HUES48 (cell line): Measurements from ENCODE around the gene KIF21B.

Experiments
- H3K27ac ChIP-seq: one replicate; pipeline ENCODE4 v1.7.0; 2013; ENCODE audit warnings: low read depth, low read length, inconsistent platforms
- H3K27me3 ChIP-seq: 2 replicates; pipeline ENCODE4 v1.6.1; 2013; ENCODE audit warnings: mild to moderate bottlenecking, low read length; ENCODE audit not compliant: control insufficient read depth, insufficient read depth
- H3K36me3 ChIP-seq: 2 replicates; pipeline ENCODE4 v1.6.1; 2013; ENCODE audit warnings: low read length; ENCODE audit not compliant: control insufficient read depth, insufficient read depth
- H3K4me1 ChIP-seq: 2 replicates; pipeline ENCODE4 v1.6.1; 2013; ENCODE audit warnings: mild to moderate bottlenecking, low read length; ENCODE audit not compliant: control insufficient read depth, insufficient read depth
- H3K4me3 ChIP-seq: 2 replicates; pipeline ENCODE4 v1.5.1; 2013; ENCODE audit warnings: mild to moderate bottlenecking, low read depth, low read length
- H3K9ac ChIP-seq: 2 replicates; pipeline ENCODE4 v1.6.1; 2013; ENCODE audit warnings: mild to moderate bottlenecking, low read depth, low read length, moderate library complexity
- H3K9me3 ChIP-seq: 2 replicates; pipeline ENCODE4 v1.6.1; 2013; ENCODE audit warnings: low read length; ENCODE audit not compliant: control insufficient read depth, insufficient read depth

The KIF21B gene

DNA sequence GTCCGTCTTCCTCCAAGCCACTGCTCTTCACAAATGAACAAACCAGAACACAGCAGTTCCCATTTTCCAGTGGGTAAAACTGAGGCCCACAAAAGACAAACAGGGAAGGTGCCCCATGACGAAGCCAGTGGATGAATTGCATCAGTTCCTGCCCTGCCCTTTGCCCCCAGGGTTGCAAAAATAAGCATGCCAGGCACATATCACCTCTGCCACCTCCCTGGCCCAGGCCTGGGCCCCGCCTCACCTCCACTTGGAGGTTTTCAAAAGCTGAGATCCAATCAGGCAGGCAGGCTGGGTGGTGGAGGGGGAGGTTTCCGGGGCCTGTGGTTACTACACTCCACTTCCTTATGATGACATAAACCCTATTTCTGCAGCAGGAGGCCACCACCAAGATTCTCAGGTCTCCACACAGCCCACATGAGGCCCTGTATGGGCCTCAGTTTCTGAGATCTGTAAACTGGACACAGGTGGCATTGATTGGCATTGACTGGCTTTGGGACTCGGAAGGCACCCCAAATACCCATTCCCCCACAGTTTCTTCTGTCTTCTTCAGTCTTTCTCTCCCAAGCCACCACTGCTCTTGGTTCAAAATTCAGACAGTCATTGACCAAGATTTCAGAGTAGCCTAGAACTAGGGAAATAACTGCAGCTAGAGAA, 4.1 kb downstream of the KIF21B start:
- no peaks in the 10 kb centered on the region for H3K9me3 ChIP-seq
- H3K4me1 ChIP-seq = peaks cover 33% of the 10 kb centered on the region
- H3K36me3 ChIP-seq = no peaks in the 10 kb centered on the region
- no peak overlapping the region for H3K4me3 ChIP-seq
- peaks cover 7% of the 10 kb centered on the region for H3K27me3 ChIP-seq
- no peak overlapping the region for H3K9ac ChIP-seq
- H3K27ac ChIP-seq = no peak overlapping the region

DNA sequence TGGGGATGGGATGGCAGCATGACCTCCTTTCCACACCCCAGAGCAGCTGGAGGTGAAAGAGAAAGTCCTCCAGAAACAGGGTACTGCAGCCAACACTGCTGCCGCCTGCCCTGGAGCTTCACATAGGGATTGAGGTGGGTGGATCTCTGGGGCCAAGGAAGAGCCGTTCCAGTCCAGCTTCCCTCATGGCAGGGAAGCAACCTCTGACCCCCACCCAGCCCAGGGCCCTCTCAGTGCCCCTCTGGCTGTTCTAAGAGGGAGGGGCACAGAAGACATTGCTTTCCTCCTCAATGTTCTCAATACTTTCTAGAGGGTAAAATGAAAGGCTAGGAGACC, 5.7 kb downstream of the KIF21B start:
- H3K9me3 ChIP-seq = no peaks in the 10 kb centered on the region
- H3K27me3 ChIP-seq = peaks cover 5% of the 10 kb centered on the region
- H3K9ac ChIP-seq = no peak overlapping the region
- H3K36me3 ChIP-seq = no peaks in the 10 kb centered on the region
- H3K4me3 ChIP-seq = no peak overlapping the region
- no peak overlapping the region for H3K27ac ChIP-seq
- H3K4me1 ChIP-seq = peaks cover 29% of the 10 kb centered on the region

DNA sequence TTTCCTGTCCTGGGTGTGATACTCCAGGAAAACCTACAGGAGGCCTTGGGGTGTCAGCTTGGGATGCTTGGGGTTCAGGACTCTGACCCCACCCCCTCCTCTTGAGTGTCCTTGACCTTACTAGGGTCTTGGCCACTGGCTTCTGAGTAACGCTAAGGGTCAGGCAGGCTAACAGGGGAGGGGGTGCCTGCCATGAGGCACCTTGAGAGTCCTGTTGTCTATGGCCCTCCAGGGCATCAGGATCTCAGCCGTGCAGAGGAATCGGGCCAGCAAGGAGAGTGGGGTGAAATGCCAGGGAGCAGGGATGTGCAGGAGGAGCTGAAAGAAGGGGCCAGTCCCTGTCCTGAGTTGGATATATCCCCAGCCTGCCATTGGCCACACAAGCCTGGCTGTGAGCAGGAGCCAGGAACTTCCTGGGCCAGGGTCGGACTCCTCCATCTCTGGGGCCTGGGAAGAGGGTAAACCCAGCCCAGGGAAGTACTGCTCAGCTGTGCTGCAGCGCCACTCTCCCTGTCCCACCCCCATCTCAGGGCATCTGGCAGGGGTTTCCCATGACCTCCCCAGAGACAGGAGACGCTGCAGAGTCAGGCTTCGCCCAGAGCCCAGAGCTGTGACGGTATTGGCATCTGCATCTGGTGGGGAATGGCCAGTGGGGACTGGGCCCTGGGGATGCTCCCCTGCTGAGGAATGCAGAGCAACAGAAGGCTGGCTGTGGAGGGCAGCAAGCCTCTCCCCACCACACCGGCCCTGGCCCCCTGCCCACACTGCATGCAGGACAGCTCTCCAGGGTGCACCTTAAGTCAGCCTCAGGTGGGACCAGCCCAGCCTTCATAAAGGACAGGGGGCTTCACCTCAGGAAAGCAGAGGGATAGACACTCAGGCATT, 6.3 kb downstream of the KIF21B start:
- no peaks in the 10 kb centered on the region for H3K27me3 ChIP-seq
- H3K4me1 ChIP-seq = peaks cover 25% of the 10 kb centered on the region
- H3K9me3 ChIP-seq = no peaks in the 10 kb centered on the region
- H3K27ac ChIP-seq = no peak overlapping the region
- no peak overlapping the region for H3K9ac ChIP-seq
- H3K36me3 ChIP-seq = no peaks in the 10 kb centered on the region
- no peak overlapping the region for H3K4me3 ChIP-seq

- no peaks in the 10 kb centered on the region for H3K27me3 ChIP-seq
- H3K9ac ChIP-seq = no peak overlapping the region
Measured at GRCh38 chr1:201016211-201016651, 7.3 kb downstream of the KIF21B start.

GRCh38 chr1:201015551-201016091, 7.9 kb downstream of the KIF21B start:
- Histone ChIP-seq H3K4me1 (peaks cover 12% of the 10 kb centered on the region), H3K9me3 (no peaks in the 10 kb centered on the region), H3K9ac (no peak overlapping the region), H3K27me3 (no peaks in the 10 kb centered on the region), H3K27ac (no peak overlapping the region), H3K4me3 (no peak overlapping the region), H3K36me3 (no peaks in the 10 kb centered on the region)

More at GRCh38 chr1:201016211-201016651, 7.3 kb downstream of the KIF21B start:
- no peaks in the 10 kb centered on the region for H3K9me3 ChIP-seq
- H3K27ac ChIP-seq = no peak overlapping the region
- no peaks in the 10 kb centered on the region for H3K36me3 ChIP-seq
- peaks cover 15% of the 10 kb centered on the region for H3K4me1 ChIP-seq
- H3K4me3 ChIP-seq = no peak overlapping the region

DNA sequence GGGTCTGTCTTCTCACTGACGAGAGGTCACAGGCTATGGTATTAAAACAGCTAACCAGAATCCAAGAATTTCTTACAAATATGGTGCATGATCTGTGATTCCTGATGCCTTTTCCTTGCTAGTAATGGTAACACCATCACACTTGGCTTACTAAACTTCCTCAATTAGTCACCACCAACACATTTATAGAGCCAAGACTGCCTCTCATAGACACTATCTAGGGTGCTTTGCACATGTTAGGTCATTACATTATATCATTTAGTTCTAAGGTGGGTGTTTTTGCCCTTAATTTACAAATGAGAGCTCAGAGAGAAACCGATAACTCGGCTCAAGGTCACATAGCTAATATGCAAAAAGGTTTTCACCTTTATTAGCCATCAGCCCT, 8.7 kb downstream of the KIF21B start:
- no peaks in the 10 kb centered on the region for H3K9me3 ChIP-seq
- H3K9ac ChIP-seq = no peak overlapping the region
- no peaks in the 10 kb centered on the region for H3K27me3 ChIP-seq
- H3K4me1 ChIP-seq = peaks cover 8% of the 10 kb centered on the region; the same call in 1 of the 2 replicates
- no peak overlapping the region for H3K27ac ChIP-seq
- no peaks in the 10 kb centered on the region for H3K36me3 ChIP-seq
- H3K4me3 ChIP-seq = no peak overlapping the region

DNA sequence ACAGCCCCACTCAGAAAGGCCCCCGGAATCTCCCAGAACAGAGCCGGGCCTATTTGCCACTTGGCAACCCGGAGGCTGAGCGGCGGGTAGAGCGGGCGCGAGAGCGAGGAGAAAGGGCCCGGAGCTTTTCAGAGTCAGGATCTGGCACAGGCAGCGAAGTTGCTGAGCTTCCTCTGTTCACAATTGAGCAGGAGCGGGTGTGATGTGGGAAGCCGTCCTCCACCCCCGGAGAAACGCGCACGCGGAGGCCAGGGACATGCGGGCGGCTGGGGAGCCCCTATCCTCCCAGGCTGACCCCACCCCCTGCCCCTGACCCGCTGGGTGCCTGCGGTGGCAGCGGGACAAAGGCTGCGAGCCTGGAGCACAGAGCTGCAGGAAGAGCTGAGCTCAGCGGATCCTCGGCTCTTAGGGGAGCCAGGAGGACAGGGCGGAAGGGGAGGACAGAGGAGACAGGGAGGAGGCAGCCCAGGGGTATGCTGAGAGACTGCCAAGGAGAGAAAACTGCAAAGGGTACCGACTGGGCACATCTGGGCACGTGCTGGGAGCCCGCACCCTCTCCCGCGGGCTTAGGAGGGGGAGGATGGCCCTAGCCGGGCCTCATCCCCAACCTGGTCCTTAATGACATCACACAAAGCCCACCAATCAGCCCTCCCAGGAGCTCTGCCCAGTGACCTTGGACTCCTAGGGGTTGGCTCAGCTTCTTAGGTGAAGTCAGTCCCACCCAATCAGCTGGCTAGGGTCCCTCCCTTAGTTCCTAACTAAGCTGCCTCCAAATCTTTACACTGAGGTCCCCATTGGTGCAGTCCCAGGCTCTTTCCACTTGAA, 9.3 kb downstream of the KIF21B start:
- H3K9me3 ChIP-seq = no peaks in the 10 kb centered on the region
- no peak overlapping the region for H3K9ac ChIP-seq
- H3K36me3 ChIP-seq = no peaks in the 10 kb centered on the region
- H3K27me3 ChIP-seq = no peaks in the 10 kb centered on the region
- H3K4me3 ChIP-seq = no peak overlapping the region
- H3K4me1 ChIP-seq = peaks cover 8% of the 10 kb centered on the region; the same call in 1 of the 2 replicates
- H3K27ac ChIP-seq = no peak overlapping the region

- no peaks in the 10 kb centered on the region for H3K9me3 ChIP-seq
- peaks cover 8% of the 10 kb centered on the region; the same call in 1 of the 2 replicates for H3K4me1 ChIP-seq
- no peak overlapping the region for H3K4me3 ChIP-seq
- H3K9ac ChIP-seq = no peak overlapping the region
- H3K27ac ChIP-seq = no peak overlapping the region
- no peaks in the 10 kb centered on the region for H3K36me3 ChIP-seq
- H3K27me3 ChIP-seq = no peaks in the 10 kb centered on the region
Measured at GRCh38 chr1:201013031-201013485, 10.5 kb downstream of the KIF21B start.

DNA sequence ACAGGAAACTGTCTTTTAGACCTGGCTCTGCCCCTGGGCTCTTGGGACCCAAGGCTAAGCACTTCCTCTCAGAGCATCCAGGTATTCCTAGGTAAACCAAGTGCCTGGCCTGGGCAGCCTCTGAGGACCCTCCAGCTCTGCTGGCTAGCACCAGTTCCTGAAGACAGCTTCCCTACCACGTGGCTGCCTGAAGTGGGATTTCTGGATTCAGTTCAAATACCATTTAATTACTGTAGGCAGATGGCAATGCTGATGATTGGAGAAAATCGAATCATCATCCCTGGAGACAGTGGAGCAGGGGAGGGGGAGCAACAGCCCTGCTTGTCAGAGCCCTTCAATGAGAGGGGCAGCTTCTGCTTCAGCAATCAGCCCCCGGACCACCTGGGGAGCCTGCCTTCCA, 11.9 kb downstream of the KIF21B start:
- Histone ChIP-seq H3K9me3 (no peaks in the 10 kb centered on the region), H3K27me3 (no peaks in the 10 kb centered on the region), H3K4me3 (no peak overlapping the region), H3K4me1 (peaks cover 8% of the 10 kb centered on the region; the same call in 1 of the 2 replicates), H3K9ac (no peak overlapping the region), H3K36me3 (no peaks in the 10 kb centered on the region), H3K27ac (no peak overlapping the region)

- Histone ChIP-seq H3K36me3 (no peaks in the 10 kb centered on the region), H3K4me1 (peaks cover 8% of the 10 kb centered on the region; the same call in 1 of the 2 replicates), H3K27me3 (no peaks in the 10 kb centered on the region), H3K4me3 (no peak overlapping the region), H3K9ac (no peak overlapping the region), H3K27ac (no peak overlapping the region), H3K9me3 (no peaks in the 10 kb centered on the region)
Measured at GRCh38 chr1:201009962-201010645, 13.4 kb downstream of the KIF21B start.
